Fibroblast of skin of abdomen (primary cell): ENCODE measurements around the gene ELMO1.

Source experiments
- DNase-seq: peaks from one replicate; pipeline ENCODE4 v3.0.0-alpha.2; 2013

The ELMO1 gene

GRCh38 chr7:37365405-37365804 is 83.3 kb downstream of the ELMO1 start:
- DNase-seq = no peak

- DNase-seq = no peak
Measured at GRCh38 chr7:37364856-37365255, 83.8 kb downstream of the ELMO1 start.

- DNase-seq = no peak
Measured at GRCh38 chr7:37363536-37364491, 84.8 kb downstream of the ELMO1 start.

- no peak for DNase-seq
Measured at GRCh38 chr7:37362802-37363201, 85.9 kb downstream of the ELMO1 start.

GRCh38 chr7:37360484-37360883 is 88.2 kb downstream of the ELMO1 start:
- DNase-seq = no peak

GRCh38 chr7:37359662-37360444 is 88.8 kb downstream of the ELMO1 start:
- DNase-seq = no peak

- DNase-seq = no peak
Measured at GRCh38 chr7:37359180-37359579, 89.5 kb downstream of the ELMO1 start.

GRCh38 chr7:37357637-37357996 is 91.0 kb downstream of the ELMO1 start:
- DNase-seq = no peak

- no peak for DNase-seq
Measured at GRCh38 chr7:37356911-37357636, 91.6 kb downstream of the ELMO1 start.

- DNase-seq = peak; percentile 44
Measured at GRCh38 chr7:37354656-37355131, 94.0 kb downstream of the ELMO1 start.

GRCh38 chr7:37353949-37354655 is 94.6 kb downstream of the ELMO1 start:
- no peak for DNase-seq

- DNase-seq = no peak
Measured at GRCh38 chr7:37352974-37353948, 95.4 kb downstream of the ELMO1 start.

- DNase-seq = no peak
Measured at GRCh38 chr7:37352251-37352880, 96.3 kb downstream of the ELMO1 start.

GRCh38 chr7:37351716-37352115 is 96.9 kb downstream of the ELMO1 start:
- no peak for DNase-seq

- DNase-seq = no peak
Measured at GRCh38 chr7:37349979-37350590, 98.6 kb downstream of the ELMO1 start.

GRCh38 chr7:37348982-37349381 is 99.7 kb downstream of the ELMO1 start:
- DNase-seq = no peak

GRCh38 chr7:37346761-37347160 is 101.9 kb downstream of the ELMO1 start:
- no peak for DNase-seq

- DNase-seq = no peak
Measured at GRCh38 chr7:37344886-37345579, 103.6 kb downstream of the ELMO1 start.
